HCT116 (cell line): Measurements from ENCODE around the gene GNG2.

Experiments
- ATF3 ChIP-seq: IDR thresholded peaks from 2 replicates; pipeline ENCODE4 v1.6.1; 2012
- CEBPB ChIP-seq: IDR thresholded peaks from 2 replicates; pipeline ENCODE4 v1.6.1; 2012; ENCODE audit warnings: low read depth
- CTCF ChIP-seq, 3 experiments: fragments of 200-600 bp in 1 of 3; sonication (generic) in 1 of 3; IDR thresholded peaks in 2 of 3; conservative IDR thresholded peaks in 1 of 3; 2 replicates each; pipeline ENCODE4 v1.5.1; 2012 to 2017; ENCODE audit warnings: low read depth in 2 of 3, low read length in 2 of 3, antibody characterized with exemption in 1 of 3, borderline replicate concordance in 1 of 3, control low read depth in 1 of 3, mild to moderate bottlenecking in 1 of 3, mixed read lengths in 1 of 3, mixed run types in 1 of 3, moderate library complexity in 1 of 3; ENCODE audit not compliant: insufficient read depth in 1 of 3
- ELF1 ChIP-seq: IDR thresholded peaks from 2 replicates; pipeline ENCODE4 v1.6.1; 2012; ENCODE audit warnings: low read depth, borderline replicate concordance
- EZH2 ChIP-seq: fragments of 200-600 bp; sonication (generic); IDR thresholded peaks from 2 replicates; pipeline ENCODE4 v1.6.1; 2017; ENCODE audit warnings: antibody characterized with exemption, mixed run types
- EZH2phosphoT487 ChIP-seq: fragments of 200-600 bp; IDR thresholded peaks from 2 replicates; pipeline ENCODE4 v1.6.1; 2018; ENCODE audit warnings: antibody characterized with exemption, borderline replicate concordance
- POLR2A ChIP-seq: IDR thresholded peaks from 2 replicates; pipeline ENCODE4 v1.7.0; 2011; ENCODE audit warnings: borderline replicate concordance; ENCODE audit not compliant: insufficient read depth, insufficient read length; ENCODE audit errors: extremely low read depth
- POLR2AphosphoS5 ChIP-seq: IDR thresholded peaks from 2 replicates; pipeline ENCODE4 v1.6.1; 2011; ENCODE audit warnings: mild to moderate bottlenecking, low read depth, low read length, moderate library complexity
- RAD21 ChIP-seq: IDR thresholded peaks from 2 replicates; pipeline ENCODE4 v1.6.1; 2012; ENCODE audit warnings: low read depth, mild to moderate bottlenecking
- REST ChIP-seq: IDR thresholded peaks from 2 replicates; pipeline ENCODE4 v1.6.1; 2012; ENCODE audit warnings: low read depth
- SIN3A ChIP-seq: IDR thresholded peaks from 2 replicates; pipeline ENCODE4 v1.6.1; 2012; ENCODE audit warnings: low read depth
- ZNF274 ChIP-seq: fragments of 200-500 bp; sonication (Bioruptor generic); IDR thresholded peaks from 2 replicates; pipeline ENCODE4 v1.6.1; 2014; ENCODE audit warnings: mild to moderate bottlenecking, low read depth, low read length, inconsistent platforms

- no peak for TF ChIP-seq EZH2
- TF ChIP-seq POLR2AphosphoS5: no peak
- no peak for TF ChIP-seq CTCF (IDR thresholded peaks at IDR 0.05 in 2 of 3, conservative IDR thresholded peaks at IDR 0.05 in 1 of 3; ENCODE audit: borderline replicate concordance in 1 of 3, insufficient read depth in 1 of 3, low read depth in 2 of 3, low read length in 2 of 3)
- no peak for TF ChIP-seq REST
- no peak for TF ChIP-seq POLR2A
- no peak for TF ChIP-seq SIN3A
- TF ChIP-seq ELF1: no peak
- TF ChIP-seq ATF3: no peak
- no peak for TF ChIP-seq RAD21
- no peak for TF ChIP-seq EZH2phosphoT487
- TF ChIP-seq ZNF274: no peak
- TF ChIP-seq CEBPB: no peak
These were observed 56.8 kb downstream of the GNG2 start for GRCh38 chr14:51917193-51917592.
